Stimulated activated CD4-positive, alpha-beta T cell treated with anti-CD3 and anti-CD28 coated beads, TNF-alpha, amount 100 ng/mL, for 24 hours (primary cell): ENCODE results near the gene C3orf85.

Experiments used
- DNase-seq, 3 experiments: peaks; one replicate each; pipeline ENCODE4 v3.0.0-alpha.2; 2020; ENCODE audit warnings: low read depth in 3 of 3

The C3orf85 gene

GRCh38 chr3:109152320-109152719, 15.8 kb downstream of the C3orf85 start:
- DNase-seq = no peak

- no peak for DNase-seq
Observed at GRCh38 chr3:109154979-109155378, 18.5 kb downstream of the C3orf85 start.

- DNase-seq = no peak
Observed at GRCh38 chr3:109155828-109156227, 19.3 kb downstream of the C3orf85 start.

GRCh38 chr3:109161487-109162123, 25.1 kb downstream of the C3orf85 start:
- no peak for DNase-seq

- no peak for DNase-seq
Observed at GRCh38 chr3:109165905-109166304, 29.4 kb downstream of the C3orf85 start.

GRCh38 chr3:109171479-109171878, 35.0 kb downstream of the C3orf85 start:
- DNase-seq = no peak

GRCh38 chr3:109175411-109175810, 38.9 kb downstream of the C3orf85 start:
- no peak for DNase-seq

GRCh38 chr3:109176726-109177125, 40.2 kb downstream of the C3orf85 start:
- no peak for DNase-seq

GRCh38 chr3:109177908-109178307, 41.4 kb downstream of the C3orf85 start:
- no peak for DNase-seq

- DNase-seq = no peak
Observed at GRCh38 chr3:109178708-109179107, 42.2 kb downstream of the C3orf85 start.

GRCh38 chr3:109184726-109185125, 48.2 kb downstream of the C3orf85 start:
- DNase-seq = no peak

- no peak for DNase-seq
Observed at GRCh38 chr3:109187390-109187789, 50.9 kb downstream of the C3orf85 start.

GRCh38 chr3:109188741-109189140, 52.2 kb downstream of the C3orf85 start:
- DNase-seq = no peak

GRCh38 chr3:109191421-109191820, 54.9 kb downstream of the C3orf85 start:
- no peak for DNase-seq

- DNase-seq = no peak
Observed at GRCh38 chr3:109195815-109196214, 59.3 kb downstream of the C3orf85 start.
